HG02623 (cell line): ENCODE data around the gene HSPBAP1.

Source experiments
- ATAC-seq: cut with Tn5 transposase; IDR thresholded peaks from one replicate; pipeline ENCODE4 v1.9.1; 2021; ENCODE audit warnings: moderate library complexity; ENCODE audit not compliant: unreplicated experiment

The HSPBAP1 gene, protein sequence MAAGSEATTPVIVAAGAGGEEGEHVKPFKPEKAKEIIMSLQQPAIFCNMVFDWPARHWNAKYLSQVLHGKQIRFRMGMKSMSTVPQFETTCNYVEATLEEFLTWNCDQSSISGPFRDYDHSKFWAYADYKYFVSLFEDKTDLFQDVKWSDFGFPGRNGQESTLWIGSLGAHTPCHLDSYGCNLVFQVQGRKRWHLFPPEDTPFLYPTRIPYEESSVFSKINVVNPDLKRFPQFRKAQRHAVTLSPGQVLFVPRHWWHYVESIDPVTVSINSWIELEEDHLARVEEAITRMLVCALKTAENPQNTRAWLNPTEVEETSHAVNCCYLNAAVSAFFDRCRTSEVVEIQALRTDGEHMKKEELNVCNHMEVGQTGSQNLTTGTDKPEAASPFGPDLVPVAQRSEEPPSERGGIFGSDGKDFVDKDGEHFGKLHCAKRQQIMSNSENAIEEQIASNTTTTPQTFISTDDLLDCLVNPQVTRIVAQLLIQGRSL

DNA sequence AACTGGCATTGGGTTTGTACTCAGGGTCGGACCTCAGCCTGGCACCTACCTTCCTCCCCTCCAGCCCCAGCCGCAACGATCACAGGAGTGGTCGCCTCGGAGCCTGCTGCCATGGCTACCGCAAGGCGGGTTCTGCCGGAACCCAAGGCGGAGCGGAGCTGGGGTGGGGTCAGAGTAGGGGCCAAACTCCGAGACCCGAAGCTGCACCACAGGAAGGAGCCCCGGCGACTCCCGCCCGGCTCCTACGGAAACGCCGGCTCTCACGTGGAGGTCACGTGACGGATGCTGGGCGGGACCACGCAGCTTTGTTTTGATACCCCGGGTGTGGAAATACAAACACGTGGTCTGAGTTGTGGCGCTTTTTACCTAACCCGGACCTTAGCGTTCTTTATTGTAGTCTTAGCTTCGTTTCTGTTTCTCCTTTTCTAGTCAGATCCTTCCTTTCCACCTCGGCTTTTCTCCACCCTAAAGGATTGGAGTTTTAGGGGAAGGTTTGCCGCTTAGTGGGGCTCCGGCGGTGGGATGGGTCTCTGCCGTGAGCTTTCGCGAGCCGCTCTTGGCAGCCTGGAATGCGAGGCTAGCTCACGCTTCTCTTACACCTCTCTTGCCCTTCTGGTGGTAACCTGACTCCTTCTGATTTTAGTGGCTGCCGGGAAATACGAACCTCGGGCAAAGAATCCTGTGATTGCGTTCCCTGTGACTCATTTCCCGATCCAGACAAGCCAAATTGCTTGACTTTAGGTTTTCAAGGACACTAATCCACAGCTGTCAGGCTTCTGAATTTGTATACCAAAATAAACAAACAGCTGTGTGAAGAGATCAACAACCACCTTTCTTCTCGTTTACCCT is at the start of gene HSPBAP1:
HSPBAP1 (minus strand) TSS at position 264 of the 849 bp plus-strand sequence; CDS start at position 113, 151 bp downstream.
- ATAC-seq = peak; percentile 61

DNA sequence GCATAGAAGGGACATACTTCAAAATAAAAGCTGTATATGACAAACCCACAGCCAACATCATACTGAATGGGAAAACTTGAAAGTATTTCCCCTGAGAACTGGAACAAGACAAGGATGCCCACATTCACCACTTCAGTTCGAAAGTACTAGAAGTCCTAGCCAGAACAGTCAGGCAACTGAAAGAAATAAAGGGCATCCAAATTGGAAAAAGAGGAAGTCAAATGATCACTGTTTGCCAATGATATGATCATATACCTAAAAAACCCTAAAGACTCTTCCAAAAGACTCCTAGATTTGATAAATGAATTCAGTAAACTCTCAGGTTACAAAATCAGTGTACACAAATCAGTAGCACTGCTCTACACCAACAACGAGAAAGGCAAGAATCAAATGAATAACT is 42.0 kb upstream of the HSPBAP1 start:
- ATAC-seq = no peak

DNA sequence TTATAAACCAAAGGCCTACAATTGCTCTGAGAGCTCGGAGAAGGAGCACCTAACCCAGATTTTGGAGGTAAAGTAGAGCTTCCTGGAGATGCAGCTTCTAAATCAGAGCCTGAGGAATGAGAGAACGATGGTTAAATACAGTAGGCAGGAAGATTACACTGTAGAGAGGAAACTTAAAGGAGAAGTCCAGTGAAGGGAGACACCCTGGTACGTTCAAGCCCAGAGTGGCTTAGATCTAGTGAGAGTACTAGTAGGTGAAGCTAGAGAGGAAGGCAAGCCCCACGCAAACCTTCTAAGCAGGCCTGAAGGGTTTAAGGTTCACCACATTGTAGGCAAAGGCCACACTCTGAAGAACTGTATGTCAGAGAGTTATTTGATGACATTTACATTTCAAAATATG is 34.6 kb upstream of the HSPBAP1 start:
- no peak for ATAC-seq

DNA sequence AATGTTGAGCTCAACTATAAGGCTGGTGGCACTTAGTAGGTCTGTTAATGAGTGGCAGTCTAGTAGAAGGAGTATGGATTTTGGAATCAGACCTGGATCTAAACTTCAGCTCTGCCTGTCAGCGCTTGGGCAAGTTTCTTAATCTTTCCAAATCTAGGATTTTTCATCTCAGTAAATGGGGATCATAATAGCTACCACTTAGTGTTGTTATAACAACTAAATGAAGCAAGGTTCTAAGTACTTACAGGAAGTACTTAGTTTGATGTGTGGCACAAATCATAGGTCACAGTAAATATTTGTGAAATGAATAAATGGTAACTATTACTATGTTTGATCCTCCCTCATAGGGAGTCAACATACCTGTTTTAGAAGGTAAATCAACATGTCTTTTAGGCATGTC is 32.6 kb upstream of the HSPBAP1 start:
- ATAC-seq = no peak

DNA sequence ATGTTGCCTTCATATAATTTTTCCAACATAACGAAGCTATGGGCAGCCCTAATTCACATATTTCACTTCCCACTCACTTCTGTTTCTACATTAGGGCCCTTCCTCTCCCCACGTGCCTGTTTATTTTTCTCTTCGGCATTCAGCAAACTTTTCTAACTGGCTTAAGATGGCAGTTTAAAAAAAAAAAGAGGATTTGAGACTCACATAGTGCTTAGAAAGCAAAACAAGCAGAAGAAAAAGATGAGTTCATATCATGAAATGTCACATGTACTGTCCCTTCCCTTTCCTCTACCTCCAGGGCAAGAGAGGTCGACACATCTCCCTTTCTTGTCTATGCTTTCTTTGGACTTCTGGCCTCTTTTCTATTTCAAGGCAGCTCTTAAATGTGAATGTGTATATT is 31.8 kb upstream of the HSPBAP1 start:
- ATAC-seq = no peak

DNA sequence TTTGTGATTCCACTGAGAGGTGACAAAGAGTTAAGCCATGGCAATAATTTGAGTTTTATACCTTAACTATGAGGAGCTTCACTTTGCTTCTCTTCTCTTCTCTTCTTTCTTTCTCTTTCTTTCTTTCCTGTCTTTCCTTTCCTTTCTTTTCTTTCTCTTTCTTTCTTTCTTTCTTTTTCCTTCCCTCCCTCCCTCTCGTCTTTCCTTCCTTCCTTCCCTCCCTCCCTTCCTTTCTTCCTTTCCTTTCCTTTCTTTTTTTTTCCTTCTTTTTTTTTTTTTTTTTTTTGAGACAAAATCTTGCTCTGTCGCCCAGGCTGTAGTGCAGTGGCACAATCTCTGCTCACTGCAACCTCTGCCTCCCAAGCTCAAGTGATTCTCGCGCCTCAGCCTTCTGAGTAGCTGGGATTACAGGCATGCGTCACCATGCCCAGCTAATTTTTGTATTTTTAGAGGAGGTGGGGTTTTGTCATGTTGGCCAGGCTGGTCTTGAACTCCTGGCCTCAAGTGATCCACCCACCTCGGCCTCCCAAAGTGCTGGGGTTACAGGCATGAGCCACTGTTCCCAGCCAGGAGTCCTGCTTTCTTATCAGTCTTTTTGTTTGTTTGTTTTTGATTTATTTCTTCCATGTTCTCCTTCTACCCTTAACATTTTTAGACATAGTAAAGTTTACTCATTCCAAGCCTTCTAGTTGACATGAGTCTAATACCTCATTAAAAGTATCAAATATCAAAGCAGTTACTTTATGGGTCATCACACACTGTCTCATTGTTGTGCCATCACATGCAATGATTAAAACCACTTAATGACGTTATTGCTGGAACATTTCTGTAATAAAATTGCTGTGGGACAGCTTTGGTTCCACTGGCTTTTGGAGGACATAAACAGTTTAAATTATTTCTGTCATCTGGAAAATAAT is 31.1 kb upstream of the HSPBAP1 start:
- ATAC-seq = no peak

DNA sequence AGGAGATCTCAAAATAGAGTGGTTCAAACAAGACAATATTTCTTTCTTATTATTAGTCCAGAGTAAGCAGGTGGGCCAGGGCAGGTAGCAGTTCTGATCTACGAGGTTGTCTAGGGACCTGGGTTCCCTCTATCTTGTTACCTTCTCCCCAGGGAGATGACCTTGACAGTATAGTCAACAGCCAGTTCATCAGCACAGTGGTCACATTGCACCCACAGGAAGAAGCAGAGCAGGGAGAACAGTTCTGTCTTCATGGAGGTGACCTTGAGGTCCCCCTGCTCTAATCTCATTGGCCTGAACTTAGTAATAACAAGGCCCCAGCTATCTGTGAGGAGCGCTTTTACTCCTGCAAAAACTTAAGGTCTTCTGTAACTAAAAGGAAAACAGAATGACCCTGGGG is 23.0 kb upstream of the HSPBAP1 start:
- no peak for ATAC-seq

DNA sequence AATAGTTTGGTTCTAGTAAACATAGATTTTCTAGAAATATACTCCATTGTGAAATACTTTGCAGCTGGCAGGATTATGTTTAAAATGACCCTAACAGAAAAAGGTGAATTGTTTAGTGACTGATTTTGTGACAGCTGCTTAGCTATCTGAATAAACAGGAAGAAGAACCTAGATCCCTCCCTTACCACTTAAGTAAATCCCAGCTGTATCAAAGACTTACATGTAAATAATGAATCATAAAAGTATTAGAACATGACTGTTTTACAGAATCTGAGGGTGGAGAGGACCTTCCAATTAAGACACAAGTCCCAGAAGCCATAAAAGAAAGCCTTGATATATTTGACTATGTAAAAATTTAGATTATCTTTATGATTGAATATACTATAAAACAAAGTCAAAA is 17.1 kb upstream of the HSPBAP1 start:
- no peak for ATAC-seq

DNA sequence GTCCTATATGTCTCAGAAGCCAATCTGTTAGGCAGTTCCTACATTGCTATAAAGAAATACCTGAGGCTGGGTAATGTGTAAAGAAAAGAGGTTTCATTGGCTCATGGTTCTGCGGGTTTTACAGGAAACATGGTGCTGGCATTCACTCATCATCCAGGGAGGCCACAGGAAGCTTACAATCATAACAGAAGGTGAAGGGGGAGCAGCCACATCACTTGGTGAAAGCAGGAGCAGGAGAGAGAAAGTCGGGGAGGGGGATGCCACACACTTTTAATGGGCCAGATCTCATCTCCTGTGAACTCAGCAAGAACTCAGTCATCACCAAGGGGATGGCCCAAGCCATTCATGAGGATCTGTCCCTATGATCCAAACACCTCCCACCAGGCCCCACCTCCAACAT is 10.3 kb upstream of the HSPBAP1 start:
- ATAC-seq = no peak

DNA sequence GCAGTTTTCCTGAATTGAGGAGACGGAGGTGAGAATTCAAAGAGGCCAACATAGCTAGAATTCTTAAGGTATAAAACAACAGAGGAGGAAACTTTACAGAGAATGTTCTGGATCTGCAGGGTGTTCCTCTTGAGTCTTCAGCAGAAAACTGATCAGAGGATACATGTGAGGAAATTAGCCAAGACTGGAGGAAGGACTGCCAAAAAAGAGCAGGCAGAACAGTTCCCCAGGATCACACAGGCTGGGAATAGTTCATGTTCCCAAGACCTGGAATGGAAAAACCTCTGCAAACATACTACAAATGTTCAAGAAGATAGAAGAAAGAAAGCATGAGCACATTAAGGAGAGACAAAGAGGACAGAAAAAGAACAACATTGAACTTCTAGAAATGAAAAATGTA is 8.7 kb upstream of the HSPBAP1 start:
- ATAC-seq = no peak

DNA sequence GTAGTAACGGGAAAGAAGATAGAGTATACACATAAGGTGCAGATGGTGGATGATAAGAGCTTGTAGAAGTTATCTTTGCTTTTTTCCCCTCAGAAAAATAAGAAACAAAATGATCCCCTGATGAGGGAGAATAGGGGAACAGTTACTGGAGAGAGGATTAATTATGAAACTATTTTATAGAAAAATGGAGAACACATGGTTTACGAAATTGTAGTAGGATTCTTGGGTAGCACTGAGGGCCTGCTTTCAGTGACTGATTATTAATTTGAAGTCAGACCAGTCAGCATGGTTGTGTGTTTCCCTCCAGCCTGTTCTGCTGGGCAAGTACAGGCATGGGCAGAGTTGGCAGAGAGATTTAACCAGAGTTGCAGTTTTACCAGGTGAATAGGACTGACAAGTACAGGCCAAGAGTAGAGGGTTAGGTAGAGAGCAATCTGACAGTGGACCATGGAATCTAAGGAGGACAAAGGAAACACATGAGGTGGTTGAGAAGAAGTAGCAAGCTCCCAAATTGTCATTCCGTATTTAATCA is 7.1 kb upstream of the HSPBAP1 start:
- no peak for ATAC-seq

DNA sequence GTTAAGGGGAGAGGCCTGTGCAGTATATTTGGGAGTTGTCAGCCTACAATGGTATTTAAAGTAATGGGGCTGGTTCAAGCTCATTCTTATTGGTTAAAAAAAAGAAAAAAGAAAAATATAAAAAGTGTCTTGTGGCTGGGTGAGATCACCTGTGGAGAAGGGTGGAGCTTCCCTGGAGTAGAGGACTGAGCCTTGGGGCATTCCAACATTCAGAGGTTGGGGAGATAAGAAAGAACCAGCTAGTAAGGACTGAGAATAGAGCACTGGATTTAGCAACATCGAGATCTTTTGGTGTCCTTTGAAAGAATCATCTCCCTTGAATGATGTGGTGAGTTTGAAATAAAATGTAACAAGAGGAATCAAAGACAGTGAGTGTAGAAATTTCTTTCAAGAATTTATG is 6.4 kb upstream of the HSPBAP1 start:
- no peak for ATAC-seq

DNA sequence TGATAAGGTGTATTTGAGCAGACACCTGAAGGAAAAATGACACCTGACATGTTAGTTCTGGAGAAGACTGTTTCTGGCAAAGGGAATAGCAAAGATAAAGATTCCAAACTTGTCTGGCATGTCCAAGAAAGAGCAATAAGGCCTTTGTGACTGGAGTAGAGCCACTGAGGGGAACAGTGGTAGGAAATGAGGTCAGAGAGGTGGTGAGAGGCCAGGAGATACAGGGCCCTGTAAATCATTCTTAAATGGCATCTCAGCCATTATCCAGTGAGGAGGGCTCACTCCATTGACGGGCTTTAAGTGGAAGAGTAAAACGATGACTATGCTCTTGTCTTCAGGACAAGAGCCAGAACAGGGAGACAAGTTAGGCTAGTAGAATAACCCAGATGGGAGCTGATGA is 5.7 kb upstream of the HSPBAP1 start:
- no peak for ATAC-seq

DNA sequence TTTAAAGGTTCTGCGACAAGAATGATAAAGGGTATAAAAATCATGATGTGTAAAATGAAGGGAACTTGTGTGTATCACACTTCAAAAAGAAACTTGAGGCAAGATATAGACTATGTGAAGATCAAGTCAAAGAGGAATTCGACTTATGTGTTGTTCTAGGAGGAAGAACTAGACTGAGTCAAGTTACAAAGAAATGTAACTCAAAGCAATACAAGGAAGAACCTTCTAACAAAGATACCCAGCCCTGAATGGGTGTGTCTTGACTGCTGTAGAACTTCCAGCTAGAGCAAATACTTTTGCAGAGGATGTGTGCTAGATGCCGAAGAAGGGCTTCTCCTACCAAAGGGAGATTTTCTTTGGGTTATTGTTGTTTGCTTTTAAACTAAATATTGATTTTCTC is 3.7 kb upstream of the HSPBAP1 start:
- ATAC-seq = no peak

DNA sequence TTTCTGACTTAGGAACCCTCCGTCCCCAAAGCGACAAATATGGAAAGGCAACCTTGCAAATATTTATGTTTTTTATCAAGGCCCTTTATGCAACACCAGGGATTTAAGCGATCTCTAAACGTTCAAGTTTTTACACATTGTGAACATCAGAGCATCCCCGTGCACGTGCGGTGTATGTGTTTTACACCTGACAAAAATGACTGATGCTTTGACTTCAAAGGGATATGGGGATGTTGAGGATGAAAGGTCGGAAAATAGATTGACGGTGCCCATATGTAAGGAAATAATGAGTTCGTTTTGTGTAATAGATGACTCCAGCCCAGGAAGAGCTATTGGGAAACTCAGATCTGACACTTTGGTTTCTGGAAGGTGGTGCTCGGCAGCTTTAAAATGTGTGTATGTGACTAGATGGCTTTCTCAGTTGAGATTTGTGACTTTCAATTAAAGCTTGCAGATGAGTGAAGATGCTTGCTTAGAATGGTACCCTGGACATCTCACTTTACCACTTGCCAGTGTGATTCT is 2.1 kb upstream of the HSPBAP1 start:
- no peak for ATAC-seq

DNA sequence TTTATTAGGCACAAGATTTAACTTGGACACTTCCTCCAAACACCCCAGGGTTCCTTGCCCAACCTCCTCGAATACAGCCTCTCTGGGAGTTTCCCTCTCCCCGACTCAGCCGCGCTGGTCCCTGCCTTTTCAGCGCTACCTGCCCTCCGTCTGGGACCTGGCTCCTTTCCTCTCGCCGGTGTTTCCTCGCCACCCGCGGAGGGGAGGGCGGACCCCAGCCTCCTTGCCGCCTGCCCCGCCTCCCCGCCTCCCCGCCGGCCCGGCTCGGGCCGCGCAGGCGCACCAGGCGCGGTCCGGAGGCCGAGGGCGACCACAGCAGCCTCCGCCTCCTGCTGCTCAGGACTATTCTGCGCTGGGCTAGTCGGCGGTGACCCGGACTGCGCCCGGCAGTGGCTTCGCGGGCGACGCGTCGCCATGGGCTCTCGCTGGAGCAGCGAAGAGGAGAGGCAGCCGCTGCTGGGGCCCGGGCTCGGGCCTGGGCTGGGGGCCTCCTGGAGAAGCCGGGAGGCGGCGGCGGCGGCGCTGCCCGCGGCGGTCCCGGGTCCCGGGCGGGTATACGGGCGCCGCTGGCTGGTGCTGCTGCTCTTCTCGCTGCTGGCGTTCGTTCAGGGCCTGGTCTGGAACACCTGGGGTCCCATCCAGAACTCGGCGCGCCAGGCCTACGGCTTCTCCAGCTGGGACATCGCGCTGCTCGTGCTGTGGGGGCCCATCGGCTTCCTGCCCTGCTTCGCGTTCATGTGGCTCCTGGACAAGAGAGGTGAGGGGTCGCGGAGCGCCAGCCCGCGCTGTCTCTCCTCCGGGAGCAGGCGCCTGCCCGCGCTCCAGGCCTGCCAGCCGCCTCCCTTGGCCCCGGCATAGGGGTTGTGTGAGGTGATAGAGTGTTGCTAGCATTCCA is 1.4 kb upstream of the HSPBAP1 start, which contains the start of gene SLC49A4:
SLC49A4 (plus strand) TSS at position 291 of the 895 bp plus-strand sequence; CDS start at position 415, 124 bp downstream.
- peak; percentile 77 for ATAC-seq

DNA sequence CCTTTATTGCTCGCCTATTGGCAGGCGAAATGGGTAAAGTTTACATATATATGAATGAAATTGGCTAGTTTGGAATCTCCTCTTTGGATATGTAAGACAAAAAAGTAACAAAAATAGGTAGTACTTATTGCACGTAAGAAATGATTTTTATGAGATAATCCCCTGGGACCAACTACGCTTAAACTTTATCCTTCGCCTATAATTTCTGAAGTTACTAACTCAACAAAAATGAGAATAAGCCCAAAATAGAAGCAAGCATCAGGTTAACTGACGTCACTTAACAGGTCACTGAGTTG is 800 bp upstream of the HSPBAP1 start:
- ATAC-seq = no peak

DNA sequence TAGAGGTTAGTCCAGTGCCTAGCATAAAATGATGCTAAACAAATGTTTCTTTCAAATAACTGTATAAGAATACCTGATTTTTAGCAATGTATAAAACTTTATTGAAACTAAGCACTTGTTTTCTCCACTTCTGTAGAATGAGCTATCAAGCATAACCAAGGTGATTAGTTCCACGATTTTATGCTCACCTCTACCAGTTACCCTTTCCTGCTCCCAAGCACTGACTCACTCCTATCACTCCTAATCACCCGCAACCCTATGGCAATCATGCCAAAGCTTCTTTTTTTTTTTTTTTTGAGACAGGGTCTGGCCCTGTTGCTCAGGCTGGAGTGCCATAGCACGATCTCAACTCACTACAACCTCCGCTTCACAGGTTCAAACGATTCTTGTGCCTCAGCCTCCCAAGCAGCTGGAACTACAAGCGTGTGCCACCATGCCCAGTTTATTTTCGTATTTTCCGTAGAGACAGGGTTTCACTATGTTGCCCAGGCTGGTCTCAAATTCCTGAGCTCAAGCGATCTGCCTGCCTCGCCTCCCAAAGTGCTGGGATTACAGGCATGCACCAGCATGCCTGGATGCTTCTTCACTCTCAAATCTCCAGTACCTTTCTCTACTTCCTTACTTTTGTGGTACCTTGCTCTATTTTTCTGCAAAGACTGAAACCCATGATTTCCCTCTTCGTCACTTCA is 3.9 kb downstream of the HSPBAP1 start:
- ATAC-seq = no peak

DNA sequence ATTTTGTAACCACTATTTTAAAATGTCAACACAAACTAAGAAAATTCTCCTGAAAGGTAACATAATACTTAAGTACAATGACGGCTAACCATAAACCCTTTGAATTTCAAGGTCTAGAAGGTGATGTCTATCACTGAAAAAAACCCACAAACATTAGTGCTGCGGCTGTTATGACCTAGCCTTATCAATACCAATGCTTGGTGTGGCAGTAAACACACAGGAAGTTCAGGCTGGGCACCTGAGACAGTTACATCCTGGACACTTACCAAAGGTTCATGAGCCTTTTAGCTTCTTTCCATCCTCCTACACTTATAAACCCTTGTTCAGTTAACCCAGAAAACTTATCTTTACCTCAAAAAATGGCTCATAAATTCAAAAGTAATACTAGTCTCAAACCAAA is 5.8 kb downstream of the HSPBAP1 start:
- no peak for ATAC-seq
